GM21381 (cell line): Measurements from ENCODE around the gene BMP2.

Source experiments
- ATAC-seq: cut with Tn5 transposase; IDR thresholded peaks from one replicate; pipeline ENCODE4 v1.9.1; 2021; ENCODE audit warnings: mild to moderate bottlenecking, moderate library complexity; ENCODE audit not compliant: unreplicated experiment

BMP2 gene

GRCh38 chr20:6767536-6768227 lies at the start of gene BMP2:
Gene BMP2 (plus strand): TSS chr20:6767686. CDS start chr20:6770127, 2,441 bp downstream.
- ATAC-seq = peak; percentile 76

GRCh38 chr20:6718662-6719368 lies 48.7 kb upstream of the BMP2 start:
- no peak for ATAC-seq

GRCh38 chr20:6719369-6719721 lies 48.1 kb upstream of the BMP2 start:
- no peak for ATAC-seq

DNA sequence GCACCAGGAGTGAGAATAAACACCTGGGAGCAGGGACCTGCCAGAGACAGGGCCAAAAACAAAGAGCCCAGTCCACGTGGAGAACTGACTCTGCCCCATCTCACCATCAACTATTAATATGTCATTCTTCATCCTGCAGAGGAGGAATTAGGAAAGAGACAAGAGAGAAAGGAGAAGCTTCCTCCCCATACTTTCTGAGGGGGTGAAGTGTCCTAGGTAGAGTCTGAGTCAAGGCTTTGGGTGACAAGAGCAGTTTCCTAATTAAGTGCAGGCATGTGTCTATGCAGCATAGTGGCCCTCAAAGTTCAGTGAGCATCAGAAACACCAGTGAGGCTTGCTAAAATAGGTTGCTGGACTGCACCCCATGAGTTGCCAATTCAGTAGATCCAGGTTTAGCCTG lies 40.7 kb upstream of the BMP2 start:
- ATAC-seq = no peak

- ATAC-seq = no peak
These were observed 36.7 kb upstream of the BMP2 start for GRCh38 chr20:6730672-6731328.

- no peak for ATAC-seq
These were observed 35.5 kb upstream of the BMP2 start for GRCh38 chr20:6732001-6732447.

GRCh38 chr20:6732851-6733250 lies 34.6 kb upstream of the BMP2 start:
- ATAC-seq = no peak

DNA sequence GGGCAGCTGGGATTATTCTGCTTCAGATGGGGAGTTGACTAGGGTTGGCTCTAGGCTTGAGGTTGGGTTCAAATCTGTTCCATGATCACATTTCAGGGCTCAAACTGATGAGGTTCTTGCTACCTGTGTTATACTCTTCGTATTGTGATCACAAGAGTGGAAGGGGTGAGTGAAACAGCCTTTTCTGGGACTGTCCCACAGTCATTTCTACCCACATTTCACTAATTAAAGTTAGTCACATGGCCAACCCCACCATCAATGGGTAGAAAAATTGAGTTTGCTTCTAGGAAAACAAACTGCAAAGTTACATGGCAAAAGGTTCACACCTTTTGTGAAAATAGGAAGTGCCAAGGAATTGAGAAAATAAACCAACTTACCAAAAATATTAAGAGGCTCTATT lies 33.5 kb upstream of the BMP2 start:
- no peak for ATAC-seq

- ATAC-seq = no peak
These were observed 31.3 kb upstream of the BMP2 start for GRCh38 chr20:6735942-6736845.

DNA sequence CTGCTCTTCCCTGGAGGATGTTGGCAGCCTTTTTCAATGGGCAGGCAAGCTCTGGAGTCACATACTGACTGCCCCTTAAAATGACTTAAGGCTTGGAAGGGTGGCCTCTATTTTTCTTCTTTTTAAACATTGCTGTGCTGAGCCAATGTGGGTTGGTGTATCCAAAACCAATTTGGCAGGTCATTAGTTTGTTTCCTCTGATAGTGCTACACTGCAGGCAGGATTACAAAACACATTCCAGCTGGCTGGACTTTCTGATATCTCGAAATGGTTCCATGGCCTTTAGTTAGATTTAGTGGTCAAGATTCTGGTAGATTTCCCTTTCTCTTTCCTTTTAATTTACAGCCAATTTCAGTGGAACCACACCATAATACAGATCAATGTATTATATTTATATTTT lies 28.1 kb upstream of the BMP2 start:
- ATAC-seq = no peak

- peak; percentile 60 for ATAC-seq
These were observed 27.4 kb upstream of the BMP2 start for GRCh38 chr20:6740096-6740495.

DNA sequence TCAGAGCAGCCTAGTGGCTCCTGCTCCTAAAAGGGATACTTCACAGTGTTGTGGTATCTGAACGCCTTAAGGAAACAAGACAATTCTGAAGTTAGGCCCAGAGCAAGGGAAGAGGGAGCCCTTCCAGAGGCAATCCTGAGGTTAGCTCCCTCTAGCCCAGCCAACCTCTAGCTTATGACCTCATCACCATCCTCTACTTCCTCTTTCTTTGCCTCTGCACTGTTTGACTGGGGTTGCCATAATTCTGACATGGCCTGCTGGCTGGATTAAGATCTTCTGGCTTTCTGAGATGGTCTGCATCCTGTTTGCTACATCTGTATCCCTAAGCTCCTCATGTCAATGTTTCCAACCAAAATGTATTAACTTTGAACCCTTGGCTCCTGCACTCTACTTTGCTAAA lies 23.3 kb upstream of the BMP2 start:
- ATAC-seq = no peak

DNA sequence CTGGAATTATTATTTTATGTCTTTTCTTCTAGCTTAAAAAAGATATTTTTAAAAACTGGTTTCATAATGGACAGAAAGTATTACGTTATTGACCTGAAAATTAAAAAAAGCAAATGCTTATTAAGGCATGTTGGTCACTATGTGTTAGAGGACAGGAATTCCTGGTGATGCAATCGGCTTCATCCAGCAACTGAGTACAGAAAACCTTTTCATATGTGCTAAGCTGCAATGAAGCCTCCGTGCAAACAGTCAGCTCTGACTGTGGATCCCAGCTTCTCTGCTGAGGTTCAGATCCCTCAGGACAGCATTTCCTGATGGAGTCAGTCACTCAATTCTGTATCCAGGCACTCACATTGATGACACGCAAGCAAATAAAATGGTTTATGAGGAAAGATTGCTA lies 22.7 kb upstream of the BMP2 start:
- ATAC-seq = no peak

DNA sequence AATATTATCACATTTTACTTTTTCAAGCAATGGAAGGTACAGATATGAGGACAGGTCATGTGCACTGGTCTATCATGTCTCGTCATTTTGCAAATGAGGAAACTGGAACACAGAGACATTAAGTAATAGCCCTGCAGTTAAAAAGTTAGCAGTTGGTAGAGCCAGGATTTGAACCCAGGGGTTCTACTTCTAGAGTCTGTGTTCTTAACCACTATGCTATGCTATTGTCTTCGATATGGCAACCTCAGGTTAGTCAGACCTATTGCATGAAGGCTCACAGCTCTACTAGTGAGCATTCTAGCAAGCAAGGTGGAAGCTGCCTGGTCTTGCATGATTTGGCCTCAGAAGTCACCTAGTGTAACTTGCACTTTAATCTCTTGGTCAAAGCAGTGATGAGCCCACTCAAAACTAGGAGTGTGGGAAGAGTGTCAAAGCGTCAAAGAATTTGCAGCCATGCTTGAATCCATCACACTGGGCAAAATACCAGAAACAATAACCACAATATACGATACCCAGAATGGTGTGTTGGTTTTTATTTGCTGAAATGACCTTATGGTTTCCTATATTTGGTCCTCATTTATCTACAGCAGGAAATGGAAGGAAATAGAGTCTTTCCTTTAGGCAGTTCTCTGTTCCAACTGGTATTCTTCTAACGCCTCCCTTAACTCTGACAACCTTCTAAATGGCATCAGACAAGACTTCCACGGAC lies 20.4 kb upstream of the BMP2 start:
- no peak for ATAC-seq

DNA sequence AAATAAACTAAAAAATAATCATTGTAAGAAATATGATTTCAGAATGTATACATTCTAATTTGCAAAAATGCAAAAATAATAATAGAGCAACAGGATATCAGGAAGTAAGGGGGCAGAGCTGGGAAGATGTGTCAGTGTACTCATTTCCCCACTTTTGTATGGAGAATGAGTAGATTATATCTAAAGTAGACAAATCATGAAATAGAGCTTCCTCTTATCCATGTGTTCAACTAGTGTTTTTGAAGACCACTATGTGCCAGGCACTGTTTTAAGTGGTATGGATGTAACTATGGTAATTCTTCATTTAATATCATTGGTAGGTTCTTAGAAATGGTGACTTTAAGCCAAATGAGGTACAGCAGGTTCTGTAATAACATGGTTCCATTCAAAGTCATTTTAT lies 17.0 kb upstream of the BMP2 start:
- no peak for ATAC-seq

DNA sequence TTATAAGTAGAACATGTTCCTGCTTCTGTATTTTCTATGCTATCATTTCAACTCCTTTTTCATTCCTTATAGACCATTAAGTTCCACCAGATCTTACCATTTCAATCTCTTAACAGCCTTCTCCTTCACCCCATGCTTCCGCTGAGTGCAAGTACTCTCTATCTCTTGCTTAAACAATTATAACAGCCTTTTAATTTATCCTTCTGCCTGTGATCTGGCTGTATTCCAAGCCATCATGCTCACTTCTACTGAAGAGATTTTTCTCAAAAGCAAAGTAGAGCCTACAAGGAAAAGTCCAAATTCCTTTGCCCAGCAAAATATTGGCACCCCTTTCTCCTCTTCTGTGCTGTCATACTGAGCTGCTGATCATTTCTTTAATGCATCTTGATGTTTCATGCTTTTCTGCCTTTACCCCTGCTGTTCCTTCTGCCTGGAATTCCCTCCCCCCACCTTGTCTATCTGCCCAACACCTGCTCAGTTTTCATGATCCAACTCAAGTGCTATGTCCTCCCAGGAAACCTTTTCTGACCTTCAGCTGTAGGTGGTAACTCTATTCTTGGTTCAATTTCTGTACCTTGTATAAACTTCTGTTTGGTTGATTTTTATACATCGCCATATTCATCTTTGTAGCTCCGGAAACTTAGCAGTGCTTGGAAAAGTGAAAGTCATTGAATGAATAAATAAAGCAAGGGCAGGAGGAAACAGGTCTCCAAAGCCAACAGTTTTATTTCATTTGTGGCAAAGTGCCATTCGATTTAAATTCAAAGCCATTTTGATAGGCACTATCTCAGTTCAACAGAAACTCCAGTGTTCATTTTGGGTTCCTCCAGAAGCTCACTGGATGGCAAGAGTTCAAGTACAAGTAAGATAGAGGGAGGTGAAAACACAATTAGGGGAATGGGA lies 10.5 kb upstream of the BMP2 start:
- ATAC-seq = no peak

- no peak for ATAC-seq
These were observed 2.9 kb upstream of the BMP2 start for GRCh38 chr20:6764619-6765018.

DNA sequence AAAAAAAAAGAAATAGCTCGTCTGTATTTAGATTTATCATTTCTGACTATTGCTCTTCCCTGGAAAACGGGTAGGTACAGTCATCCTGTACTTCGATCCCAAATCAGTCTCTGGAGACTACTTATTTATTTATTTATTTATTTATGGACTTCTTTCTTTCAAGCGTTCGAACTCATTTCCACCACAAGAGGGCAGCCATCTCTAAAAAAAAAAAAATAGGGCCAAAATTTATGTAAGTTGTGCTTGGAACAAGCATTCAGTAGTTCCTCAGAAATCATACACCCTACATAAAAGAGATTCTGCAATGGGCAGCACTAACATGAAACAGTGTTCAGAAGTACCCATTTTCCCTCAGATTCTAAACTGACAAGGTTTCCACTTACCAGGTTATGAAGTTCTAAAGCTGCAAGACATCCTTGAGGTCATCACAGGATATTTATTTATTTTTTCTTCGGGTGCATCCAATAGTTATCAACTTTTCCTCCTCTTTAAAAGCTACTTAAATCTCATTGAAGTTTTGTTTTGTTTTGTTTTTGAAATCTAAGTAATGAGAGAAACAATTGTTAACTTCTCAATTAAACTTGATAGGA lies 1.9 kb upstream of the BMP2 start:
- ATAC-seq = no peak

DNA sequence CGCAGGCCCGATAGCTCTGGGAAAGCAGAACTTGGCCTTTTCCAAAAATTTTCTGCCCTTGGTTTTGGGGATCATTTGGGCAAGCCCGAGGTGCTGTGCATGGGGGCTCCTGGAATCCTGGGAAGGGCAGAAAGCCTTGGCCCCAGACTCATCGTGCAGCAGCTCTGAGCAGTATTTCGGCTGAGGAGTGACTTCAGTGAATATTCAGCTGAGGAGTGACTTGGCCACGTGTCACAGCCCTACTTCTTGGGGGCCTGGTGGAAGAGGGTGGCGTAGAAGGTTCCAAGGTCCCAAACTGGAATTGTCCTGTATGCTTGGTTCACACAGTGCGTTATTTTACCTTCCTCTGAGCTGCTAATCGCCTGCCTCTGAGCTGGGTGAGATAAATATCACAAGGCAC lies 1.1 kb upstream of the BMP2 start:
- no peak for ATAC-seq
